Keratinocyte (primary cell): ENCODE measurements around the gene FAM169A. TPM values are rescaled to one million over a fixed set of nuclear protein-coding genes. Genes with fewer than 3 reads are reported as not detected.
A peak's percentile ranks its signal among the peaks of the same experiment; 100 is the strongest.

Experiments used
- DNase-seq: peaks from one replicate; pipeline ENCODE4 v3.0.0-alpha.2; 2011; ENCODE audit warnings: low read depth, missing footprints, low spot score
- FAIRE-seq: peaks from 2 replicates; lab custom pipeline; 2011; peaks lifted over from hg19 to GRCh38; lab: Jason Lieb, UNC
- H2AFZ ChIP-seq: 2 replicates; pipeline ENCODE4 v1.6.0; 2012; ENCODE audit warnings: low read length, control low read depth, inconsistent platforms; ENCODE audit not compliant: control insufficient read depth
- H3K27ac ChIP-seq: 2 replicates; pipeline ENCODE4 v1.5.1; 2011; ENCODE audit warnings: low read length; ENCODE audit not compliant: control insufficient read depth, insufficient read depth
- H3K27me3 ChIP-seq: 3 replicates; pipeline ENCODE4 v1.6.0; 2011; ENCODE audit warnings: low read length; ENCODE audit not compliant: control insufficient read depth, insufficient read depth; ENCODE audit errors: extremely low read depth
- H3K36me3 ChIP-seq, 2 experiments: 2 replicates in 1 of 2; 3 replicates in 1 of 2; pipeline ENCODE4 v1.5.1; 2011; ENCODE audit warnings: low read length in 2 of 2, mild to moderate bottlenecking in 1 of 2; ENCODE audit not compliant: control insufficient read depth in 2 of 2, insufficient read depth in 2 of 2; ENCODE audit errors: extremely low read depth in 1 of 2
- H3K4me1 ChIP-seq: 3 replicates; pipeline ENCODE4 v1.5.1; 2011; ENCODE audit warnings: low read length; ENCODE audit not compliant: control insufficient read depth, insufficient read depth; ENCODE audit errors: extremely low read depth
- H3K4me2 ChIP-seq: 3 replicates; pipeline ENCODE4 v1.6.0; 2011; ENCODE audit warnings: low read depth, low read length; ENCODE audit not compliant: control insufficient read depth, insufficient read depth; ENCODE audit errors: extremely low read depth
- H3K4me3 ChIP-seq, 3 experiments: fragments of 200-600 bp in 1 of 3; sonication (generic) in 1 of 3; 2 replicates in 2 of 3; 3 replicates in 1 of 3; pipeline ENCODE4 v1.5.1; 2011 to 2016; ENCODE audit warnings: low read length in 3 of 3, mild to moderate bottlenecking in 3 of 3, control low read depth in 2 of 3, inconsistent platforms in 1 of 3, low read depth in 1 of 3, mixed read lengths in 1 of 3, mixed run types in 1 of 3, moderate library complexity in 1 of 3; ENCODE audit not compliant: control insufficient read depth in 2 of 3, insufficient read depth in 2 of 3; ENCODE audit errors: extremely low read depth in 1 of 3
- H3K79me2 ChIP-seq: 2 replicates; pipeline ENCODE4 v1.6.0; 2012; ENCODE audit warnings: low read length; ENCODE audit not compliant: control insufficient read depth, insufficient read depth
- H3K9ac ChIP-seq: 3 replicates; pipeline ENCODE4 v1.6.0; 2011; ENCODE audit warnings: low read length; ENCODE audit not compliant: control insufficient read depth, insufficient read depth; ENCODE audit errors: extremely low read depth
- H3K9me1 ChIP-seq: 3 replicates; pipeline ENCODE4 v1.6.0; 2011; ENCODE audit warnings: low read length; ENCODE audit not compliant: control insufficient read depth, insufficient read depth; ENCODE audit errors: extremely low read depth
- H3K9me3 ChIP-seq: 2 replicates; pipeline ENCODE4 v1.5.1; 2012; ENCODE audit warnings: low read depth, low read length; ENCODE audit not compliant: control insufficient read depth
- H4K20me1 ChIP-seq: 3 replicates; pipeline ENCODE4 v1.6.0; 2011; ENCODE audit warnings: low read length; ENCODE audit not compliant: control insufficient read depth, insufficient read depth; ENCODE audit errors: extremely low read depth
- EZH2 ChIP-seq: IDR thresholded peaks from one replicate; pipeline ENCODE4 v1.6.1; 2012; ENCODE audit warnings: inconsistent platforms, mild to moderate bottlenecking, low read length, moderate library complexity
- dilution Hi-C: fragments of 300-500 bp; cut with MboI; formaldehyde crosslinking; loops from one replicate; pipeline ENCODE4 v1.7.0; 2020; ENCODE audit warnings: low sequenced_read_pairs; ENCODE audit not compliant: extremely low pct_ligation_motif_present
- polyA plus RNA-seq, 5 experiments: library from polyadenylated mRNA; depleted of rRNA in 3 of 5; stranded (reverse) in 3 of 5; stranded (forward) in 1 of 5; unstranded in 1 of 5; fragments of >200 nt; gene quantifications; 1 replicate in 1 of 5; 2 replicates in 3 of 5; 3 replicates in 1 of 5; pipeline versions ENCODE4 v1.2.1 to v1.2.3, GENCODE V29; 2011 to 2012; ENCODE audit warnings: missing spikeins in 2 of 5, low read depth in 1 of 5, low replicate concordance in 1 of 5
- TF ChIP-seq, protein P1 (sequence below), 3 experiments: IDR thresholded peaks in 1 of 3; conservative IDR thresholded peaks in 1 of 3; optimal IDR thresholded peaks in 1 of 3; 2 replicates in 2 of 3; 3 replicates in 1 of 3; pipeline versions ENCODE3 to v1.5.1; 2011; ENCODE audit warnings: low read length in 3 of 3, mild to moderate bottlenecking in 3 of 3, moderate library complexity in 2 of 3, control low read depth in 1 of 3, inconsistent platforms in 1 of 3; ENCODE audit not compliant: insufficient read depth in 2 of 3; ENCODE audit errors: extremely low read depth in 1 of 3

The FAM169A gene
- polyA plus RNA-seq, 1 donor (not counting 4 experiments of a cell fraction or from before 2014, with no cell fraction given) = 13.1 TPM

DNA sequence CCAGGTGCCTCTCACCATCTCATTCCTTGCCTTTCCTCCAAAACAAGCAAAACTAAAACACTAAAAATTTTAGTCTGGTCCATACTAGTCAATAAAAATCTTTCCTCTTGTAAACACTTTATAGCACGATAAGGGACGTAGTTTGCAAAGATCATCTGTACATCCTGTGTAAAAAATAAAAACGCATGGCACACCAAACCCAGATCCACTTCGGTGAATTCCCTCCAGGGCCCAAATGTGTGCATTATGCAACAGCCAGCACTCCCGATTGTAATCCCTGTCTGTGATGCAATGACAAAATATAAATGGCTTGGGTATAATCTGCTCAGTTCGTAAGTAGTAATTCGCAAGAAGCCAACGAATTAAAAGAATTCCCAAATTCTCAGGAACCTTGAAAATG, 1.4 kb downstream of the FAM169A start:
- DNase-seq (no peak), FAIRE-seq (peak; percentile 67)
- Histone ChIP-seq H3K4me3 (peak overlapping the region; percentile 76 to 83 (median 82)), H2AFZ (no peak overlapping the region), H3K9me1 (no peaks in the 10 kb centered on the region), H4K20me1 (no peaks in the 10 kb centered on the region), H3K36me3 (no peaks in the 10 kb centered on the region), H3K27me3 (no peaks in the 10 kb centered on the region), H3K4me2 (peak overlapping the region; percentile 75), H3K9ac (peak overlapping the region; percentile 83), H3K9me3 (no peaks in the 10 kb centered on the region), H3K4me1 (peaks cover 33% of the 10 kb centered on the region), H3K27ac (peak overlapping the region; percentile 84), H3K79me2 (peaks cover 55% of the 10 kb centered on the region)
- no peak for TF ChIP-seq EZH2
- TF ChIP-seq, protein P1, sequence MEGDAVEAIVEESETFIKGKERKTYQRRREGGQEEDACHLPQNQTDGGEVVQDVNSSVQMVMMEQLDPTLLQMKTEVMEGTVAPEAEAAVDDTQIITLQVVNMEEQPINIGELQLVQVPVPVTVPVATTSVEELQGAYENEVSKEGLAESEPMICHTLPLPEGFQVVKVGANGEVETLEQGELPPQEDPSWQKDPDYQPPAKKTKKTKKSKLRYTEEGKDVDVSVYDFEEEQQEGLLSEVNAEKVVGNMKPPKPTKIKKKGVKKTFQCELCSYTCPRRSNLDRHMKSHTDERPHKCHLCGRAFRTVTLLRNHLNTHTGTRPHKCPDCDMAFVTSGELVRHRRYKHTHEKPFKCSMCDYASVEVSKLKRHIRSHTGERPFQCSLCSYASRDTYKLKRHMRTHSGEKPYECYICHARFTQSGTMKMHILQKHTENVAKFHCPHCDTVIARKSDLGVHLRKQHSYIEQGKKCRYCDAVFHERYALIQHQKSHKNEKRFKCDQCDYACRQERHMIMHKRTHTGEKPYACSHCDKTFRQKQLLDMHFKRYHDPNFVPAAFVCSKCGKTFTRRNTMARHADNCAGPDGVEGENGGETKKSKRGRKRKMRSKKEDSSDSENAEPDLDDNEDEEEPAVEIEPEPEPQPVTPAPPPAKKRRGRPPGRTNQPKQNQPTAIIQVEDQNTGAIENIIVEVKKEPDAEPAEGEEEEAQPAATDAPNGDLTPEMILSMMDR (optimal IDR thresholded peaks at IDR 0.05 in 1 of 3, IDR thresholded peaks at IDR 0.05 in 1 of 3, conservative IDR thresholded peaks at IDR 0.05 in 1 of 3; ENCODE audit: extremely low read depth in 1 of 3, insufficient read depth in 2 of 3, low read length in 3 of 3) = no peak
- dilution Hi-C loops = no loop called here

DNA sequence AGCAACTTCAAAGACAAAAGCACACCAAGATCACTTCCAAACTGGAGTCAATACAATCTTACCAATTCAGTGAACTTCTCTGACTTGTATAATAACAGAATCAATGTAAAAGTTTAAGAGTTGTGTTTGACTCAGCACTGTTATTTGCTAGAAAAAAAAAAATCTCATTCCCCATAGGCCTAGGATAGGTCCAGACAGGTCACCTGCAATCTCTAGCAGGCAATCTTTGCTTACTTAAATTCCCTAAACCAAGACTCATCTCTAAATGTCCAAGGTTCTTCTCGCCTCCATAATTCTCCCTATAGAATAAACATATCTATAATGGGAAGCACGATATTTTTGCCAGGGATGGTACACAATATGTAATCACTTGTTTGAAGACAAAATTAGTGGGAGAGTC, 2.5 kb downstream of the FAM169A start:
- Histone ChIP-seq H3K9ac (no peak overlapping the region), H3K36me3 (no peaks in the 10 kb centered on the region), H3K9me1 (no peaks in the 10 kb centered on the region), H3K9me3 (no peaks in the 10 kb centered on the region), H3K27ac (no peak overlapping the region), H3K27me3 (no peaks in the 10 kb centered on the region), H3K4me1 (peaks cover 22% of the 10 kb centered on the region), H3K79me2 (peaks cover 60% of the 10 kb centered on the region), H3K4me3 (peak overlapping the region in 2 of 3 experiments; percentile 15 to 22), H3K4me2 (peak overlapping the region; percentile 75), H4K20me1 (no peaks in the 10 kb centered on the region), H2AFZ (no peak overlapping the region)
- peak; percentile 55 for FAIRE-seq
- no peak for DNase-seq
- dilution Hi-C loops = no loop called here
- TF ChIP-seq, protein P1 (optimal IDR thresholded peaks at IDR 0.05 in 1 of 3, IDR thresholded peaks at IDR 0.05 in 1 of 3, conservative IDR thresholded peaks at IDR 0.05 in 1 of 3; ENCODE audit: extremely low read depth in 1 of 3, insufficient read depth in 2 of 3, low read length in 3 of 3) = no peak
- TF ChIP-seq EZH2 = no peak
